Smooth muscle cell of the umbilical artery (primary cell): ENCODE results near the gene DUXA. TPM values are rescaled to one million over a fixed set of nuclear protein-coding genes. Genes with fewer than 3 reads are reported as not detected.

ENCODE experiments used
- total RNA-seq: library from RNA; depleted of rRNA; stranded (reverse); fragments of >200 nt; gene quantifications from 2 replicates; pipeline ENCODE4 v1.2.3, GENCODE V29; 2014

Gene DUXA
- not detected in 2 replicates for total RNA-seq

GRCh38 chr19:57167385-57167784, at the start of gene DUXA:
Gene DUXA (minus strand): TSS chr19:57167485. CDS start chr19:57167443, 42 bp downstream.

GRCh38 chr19:57191141-57192076, 24.1 kb upstream of the DUXA start, which contains the start of gene ZNF264:
Gene ZNF264 (plus strand): TSS chr19:57191500. CDS start chr19:57191914, 414 bp downstream.

Other genes starting within 250 kb of the DUXA start
- not detected in 2 replicates for gene USP29, start 47.5 kb downstream of the DUXA start, total RNA-seq
- gene ZIM3, start 22.3 kb downstream of the DUXA start, total RNA-seq: not detected in 2 replicates
- 35.6 and 51.0 TPM in 2 replicates for gene ZNF264, start 24.0 kb upstream of the DUXA start, total RNA-seq
- gene AURKC, start 63.5 kb upstream of the DUXA start, total RNA-seq: 0.46 and 1.2 TPM in 2 replicates
- 44.6 and 50.5 TPM in 2 replicates for gene ZNF805, start 73.1 kb upstream of the DUXA start, total RNA-seq
- gene ZNF460, start 113.0 kb upstream of the DUXA start, total RNA-seq: 119 and 124 TPM in 2 replicates
- 9.5 and 10.1 TPM in 2 replicates for gene ZNF543, start 153.0 kb upstream of the DUXA start, total RNA-seq
- gene ZNF304, start 183.8 kb upstream of the DUXA start, total RNA-seq: 8.6 and 8.9 TPM in 2 replicates
- 10.0 and 12.2 TPM in 2 replicates for gene TRAPPC2B, start 196.1 kb upstream of the DUXA start, total RNA-seq
- 5.3 and 5.4 TPM in 2 replicates for gene ZNF547, start 196.1 kb upstream of the DUXA start, total RNA-seq
- 16.6 and 25.2 TPM in 2 replicates for gene ZNF548, start 222.4 kb upstream of the DUXA start, total RNA-seq
- gene ZNF17, start 243.7 kb upstream of the DUXA start, total RNA-seq: 9.8 and 18.7 TPM in 2 replicates